ENCODE data around the gene VEGFC.

Gene VEGFC

DNA sequence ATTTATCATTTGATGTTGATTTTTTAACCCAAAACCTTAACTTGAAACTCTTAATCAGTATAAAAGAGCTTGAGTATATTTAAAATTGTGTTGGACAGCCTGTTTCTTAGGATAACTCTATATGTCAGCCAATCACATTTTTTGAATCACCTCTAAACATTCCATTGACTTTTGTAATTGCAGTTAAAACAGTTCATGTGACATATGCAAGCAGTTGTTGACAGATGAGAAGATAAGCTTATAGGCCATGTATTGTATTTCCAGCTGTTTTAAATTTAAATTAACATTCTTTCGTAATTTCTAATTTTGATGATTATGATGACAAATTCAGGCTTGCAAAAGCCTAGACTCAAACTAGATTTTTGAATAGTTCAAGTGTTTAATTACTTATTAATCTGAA is 17.4 kb downstream of the VEGFC start:
- no peak; the same call in 2 of the 3 replicates for ATAC-seq (ENCODE audit: low read depth)
- Histone ChIP-seq H3K27ac (ENCODE audit: poor library complexity, severe bottlenecking) (peak overlapping the region; percentile 30), H3K9me3 (ENCODE audit: severe bottlenecking) (no peaks in the 10 kb centered on the region), H3K36me3 (ENCODE audit: low read depth) (peaks cover 34% of the 10 kb centered on the region), H3K4me3 (ENCODE audit: severe bottlenecking) (no peak overlapping the region), H3K4me1 (ENCODE audit: insufficient read depth, poor library complexity, severe bottlenecking) (peaks cover 84% of the 10 kb centered on the region), H3K27me3 (ENCODE audit: insufficient read depth, poor library complexity, severe bottlenecking) (no peaks in the 10 kb centered on the region)
- no peak for DNase-seq (ENCODE audit: low spot score)
- TF ChIP-seq, protein P1, sequence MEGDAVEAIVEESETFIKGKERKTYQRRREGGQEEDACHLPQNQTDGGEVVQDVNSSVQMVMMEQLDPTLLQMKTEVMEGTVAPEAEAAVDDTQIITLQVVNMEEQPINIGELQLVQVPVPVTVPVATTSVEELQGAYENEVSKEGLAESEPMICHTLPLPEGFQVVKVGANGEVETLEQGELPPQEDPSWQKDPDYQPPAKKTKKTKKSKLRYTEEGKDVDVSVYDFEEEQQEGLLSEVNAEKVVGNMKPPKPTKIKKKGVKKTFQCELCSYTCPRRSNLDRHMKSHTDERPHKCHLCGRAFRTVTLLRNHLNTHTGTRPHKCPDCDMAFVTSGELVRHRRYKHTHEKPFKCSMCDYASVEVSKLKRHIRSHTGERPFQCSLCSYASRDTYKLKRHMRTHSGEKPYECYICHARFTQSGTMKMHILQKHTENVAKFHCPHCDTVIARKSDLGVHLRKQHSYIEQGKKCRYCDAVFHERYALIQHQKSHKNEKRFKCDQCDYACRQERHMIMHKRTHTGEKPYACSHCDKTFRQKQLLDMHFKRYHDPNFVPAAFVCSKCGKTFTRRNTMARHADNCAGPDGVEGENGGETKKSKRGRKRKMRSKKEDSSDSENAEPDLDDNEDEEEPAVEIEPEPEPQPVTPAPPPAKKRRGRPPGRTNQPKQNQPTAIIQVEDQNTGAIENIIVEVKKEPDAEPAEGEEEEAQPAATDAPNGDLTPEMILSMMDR (IDR thresholded peaks at IDR 0.05; ENCODE audit: poor library complexity, severe bottlenecking) = no peak

DNA sequence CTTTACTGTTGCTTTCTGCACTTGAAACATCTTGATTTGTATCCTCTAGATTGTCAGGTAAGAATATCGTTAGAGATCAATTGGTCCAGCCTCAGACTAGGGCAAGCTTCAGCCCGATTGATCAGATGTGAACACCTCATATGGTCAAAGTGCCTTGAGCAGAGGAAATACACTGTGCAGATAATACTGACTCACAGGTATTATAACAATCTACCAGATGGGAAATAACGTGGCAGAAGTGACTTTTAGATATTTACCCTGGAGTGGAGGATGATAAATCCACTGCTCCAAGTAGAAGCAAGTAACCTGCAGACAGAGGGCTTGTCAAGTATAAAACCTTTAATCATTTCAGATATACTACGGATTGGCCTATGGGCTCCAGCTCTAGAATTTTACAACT is 17.9 kb downstream of the VEGFC start:
- no peak for DNase-seq (ENCODE audit: low spot score)
- H3K27ac ChIP-seq (ENCODE audit: poor library complexity, severe bottlenecking) = peak overlapping the region; percentile 30
- H3K27me3 ChIP-seq (ENCODE audit: insufficient read depth, poor library complexity, severe bottlenecking) = no peaks in the 10 kb centered on the region
- H3K36me3 ChIP-seq (ENCODE audit: low read depth) = peaks cover 34% of the 10 kb centered on the region
- no peaks in the 10 kb centered on the region for H3K9me3 ChIP-seq (ENCODE audit: severe bottlenecking)
- no peak overlapping the region for H3K4me3 ChIP-seq (ENCODE audit: severe bottlenecking)
- H3K4me1 ChIP-seq (ENCODE audit: insufficient read depth, poor library complexity, severe bottlenecking) = peaks cover 87% of the 10 kb centered on the region
- peak; percentile 59 for ATAC-seq (ENCODE audit: low read depth)
- TF ChIP-seq, protein P1 (IDR thresholded peaks at IDR 0.05; ENCODE audit: poor library complexity, severe bottlenecking) = no peak

DNA sequence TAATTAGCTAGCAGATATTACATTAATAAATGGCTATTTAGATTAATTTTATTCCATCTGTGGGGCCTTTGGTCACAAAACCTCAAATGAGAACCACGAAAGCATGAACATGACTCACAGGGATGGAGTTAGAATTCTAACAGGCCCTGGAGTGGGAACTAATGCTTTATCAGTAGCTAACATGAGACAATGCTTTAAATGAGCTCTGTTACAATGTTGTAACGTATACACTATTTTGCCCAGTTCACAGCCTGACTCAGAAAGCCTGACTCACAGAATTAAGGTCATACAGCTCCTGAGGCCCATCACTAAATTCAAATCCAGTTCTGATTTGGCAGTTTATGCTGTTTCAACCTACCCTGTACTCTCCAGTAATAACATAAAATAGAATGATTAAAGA is 23.2 kb downstream of the VEGFC start:
- H3K27me3 ChIP-seq (ENCODE audit: insufficient read depth, poor library complexity, severe bottlenecking) = no peaks in the 10 kb centered on the region
- no peak overlapping the region for H3K4me3 ChIP-seq (ENCODE audit: severe bottlenecking)
- peak overlapping the region; percentile 37 for H3K27ac ChIP-seq (ENCODE audit: poor library complexity, severe bottlenecking)
- no peak for DNase-seq (ENCODE audit: low spot score)
- ATAC-seq (ENCODE audit: low read depth) = peak; percentile 95
- no peaks in the 10 kb centered on the region for H3K9me3 ChIP-seq (ENCODE audit: severe bottlenecking)
- TF ChIP-seq, protein P1 (IDR thresholded peaks at IDR 0.05; ENCODE audit: poor library complexity, severe bottlenecking) = no peak
- H3K36me3 ChIP-seq (ENCODE audit: low read depth) = peaks cover 56% of the 10 kb centered on the region
- H3K4me1 ChIP-seq (ENCODE audit: insufficient read depth, poor library complexity, severe bottlenecking) = peaks cover 49% of the 10 kb centered on the region

DNA sequence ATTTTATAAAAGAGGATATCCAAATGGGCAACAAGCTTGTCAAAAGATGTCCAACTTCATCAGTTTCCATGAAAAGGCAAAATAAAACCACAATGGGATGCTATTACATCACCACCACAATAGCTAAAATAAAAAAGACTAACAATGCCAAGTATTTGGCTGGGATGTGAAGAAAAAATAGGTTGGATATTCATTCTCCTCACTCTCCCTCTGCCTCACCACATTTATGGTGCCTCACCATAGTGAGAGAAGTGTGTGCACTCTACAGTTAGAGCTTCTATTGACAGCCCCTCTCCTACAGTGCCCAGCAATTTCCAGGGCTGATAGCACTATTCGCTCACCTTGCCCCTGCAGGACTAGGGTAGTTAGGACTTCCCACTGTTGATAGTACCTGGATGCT is 25.5 kb downstream of the VEGFC start:
- no peak for ATAC-seq (ENCODE audit: low read depth)
- Histone ChIP-seq H3K4me1 (ENCODE audit: insufficient read depth, poor library complexity, severe bottlenecking) (peaks cover 37% of the 10 kb centered on the region), H3K9me3 (ENCODE audit: severe bottlenecking) (no peaks in the 10 kb centered on the region)

DNA sequence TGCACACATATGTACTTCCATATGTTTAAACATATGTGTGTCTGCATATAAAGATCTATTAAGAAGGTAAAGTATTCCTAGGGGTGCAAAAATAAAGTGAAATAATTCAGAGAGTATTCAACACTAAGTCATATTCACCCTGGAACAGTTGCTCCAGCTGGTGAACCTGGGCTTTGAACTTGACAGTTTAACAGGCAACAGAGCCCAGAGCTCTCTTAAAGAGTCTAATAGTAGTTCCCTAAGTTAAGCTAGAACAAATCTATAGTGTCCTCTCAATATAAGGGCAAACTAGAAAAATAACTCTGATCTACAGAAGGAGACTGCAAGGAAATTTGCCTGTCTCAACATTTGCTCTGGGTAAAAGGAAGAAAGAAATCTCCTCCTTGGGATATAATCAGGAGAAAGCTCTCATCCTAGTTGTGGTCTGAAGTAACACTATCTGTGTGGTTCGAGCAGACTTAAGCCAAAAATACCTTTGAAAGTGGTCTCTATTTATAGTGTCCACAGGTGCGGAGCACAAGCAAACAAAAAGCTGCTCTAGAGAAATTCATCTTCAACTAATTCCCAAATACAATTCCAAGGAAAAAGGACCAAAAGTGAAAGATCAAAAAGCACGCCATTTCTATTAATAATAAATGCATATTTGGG is 29.9 kb downstream of the VEGFC start:
- no peak overlapping the region for H3K4me3 ChIP-seq (ENCODE audit: severe bottlenecking)
- TF ChIP-seq, protein P1 (IDR thresholded peaks at IDR 0.05; ENCODE audit: poor library complexity, severe bottlenecking) = no peak
- ATAC-seq (ENCODE audit: low read depth) (no peak), DNase-seq (ENCODE audit: low spot score) (no peak)
- no peak overlapping the region for H3K27ac ChIP-seq (ENCODE audit: poor library complexity, severe bottlenecking)
- peaks cover 7% of the 10 kb centered on the region for H3K4me1 ChIP-seq (ENCODE audit: insufficient read depth, poor library complexity, severe bottlenecking)
- no peaks in the 10 kb centered on the region for H3K27me3 ChIP-seq (ENCODE audit: insufficient read depth, poor library complexity, severe bottlenecking)
- peaks cover 45% of the 10 kb centered on the region for H3K36me3 ChIP-seq (ENCODE audit: low read depth)
- no peaks in the 10 kb centered on the region for H3K9me3 ChIP-seq (ENCODE audit: severe bottlenecking)

More for the DNA sequence above, 25.5 kb downstream of the VEGFC start:
- DNase-seq (ENCODE audit: low spot score) = no peak
- no peaks in the 10 kb centered on the region for H3K27me3 ChIP-seq (ENCODE audit: insufficient read depth, poor library complexity, severe bottlenecking)
- TF ChIP-seq, protein P1 (IDR thresholded peaks at IDR 0.05; ENCODE audit: poor library complexity, severe bottlenecking) = no peak
- H3K4me3 ChIP-seq (ENCODE audit: severe bottlenecking) = no peak overlapping the region
- H3K36me3 ChIP-seq (ENCODE audit: low read depth) = peaks cover 43% of the 10 kb centered on the region
- H3K27ac ChIP-seq (ENCODE audit: poor library complexity, severe bottlenecking) = no peak overlapping the region

Data from RWPE2 (cell line).